OCI-LY1 (cell line): Measurements from ENCODE around the gene KCTD5.

ENCODE experiments used
- CTCF ChIP-seq: fragments of 200-600 bp; sonication (generic), shearing (Covaris generic); IDR thresholded peaks from 2 replicates; pipeline ENCODE4 v1.5.1; 2017; ENCODE audit warnings: mild to moderate bottlenecking, antibody characterized with exemption, low read length, moderate library complexity, mixed read lengths
- EZH2 ChIP-seq: fragments of 200-600 bp; sonication (generic), shearing (Covaris generic); IDR thresholded peaks from 2 replicates; pipeline ENCODE4 v1.8.0; 2017; ENCODE audit warnings: borderline replicate concordance, mixed run types, mild to moderate bottlenecking, antibody characterized with exemption, low read length, moderate library complexity, mixed read lengths

GRCh38 chr16:2724816-2725348, 42.6 kb downstream of the KCTD5 start:
- TF ChIP-seq CTCF = no peak
- TF ChIP-seq EZH2 = no peak
